GM23338 (cell line): ENCODE measurements around the gene MYO18A. TPM values are rescaled to one million over a fixed set of nuclear protein-coding genes. Genes with fewer than 3 reads are reported as not detected.

ENCODE experiments used
- ATAC-seq: fragments of 200-7000 bp; cut with Tn5 transposase; 3 replicates; pipeline ENCODE4 v1.9.1; 2020
- DNase-seq: peaks from one replicate; pipeline ENCODE4 v3.0.0-alpha.2; 2015; ENCODE audit warnings: low spot score
- H2AFZ ChIP-seq: fragments of 200-600 bp; sonication (generic); 2 replicates; pipeline ENCODE4 v1.8.0; 2016; ENCODE audit warnings: antibody characterized with exemption, mild to moderate bottlenecking, moderate library complexity
- H3F3A ChIP-seq: fragments of 200-600 bp; sonication (generic); replicated peaks from 2 replicates; pipeline ENCODE4 v1.8.0; 2017; ENCODE audit warnings: antibody characterized with exemption, mixed run types, low read depth
- H3K27ac ChIP-seq: fragments of 200-600 bp; sonication (generic); 2 replicates; pipeline ENCODE4 v1.6.1; 2016; ENCODE audit warnings: low read depth
- H3K27me3 ChIP-seq: fragments of 200-600 bp; sonication (generic); 2 replicates; pipeline ENCODE4 v1.8.0; 2016; ENCODE audit warnings: mild to moderate bottlenecking, mixed run types, moderate library complexity; ENCODE audit not compliant: insufficient read depth
- H3K36me3 ChIP-seq: fragments of 200-600 bp; sonication (generic); 2 replicates; pipeline ENCODE4 v1.8.0; 2016; ENCODE audit warnings: mild to moderate bottlenecking; ENCODE audit not compliant: insufficient read depth
- H3K4me1 ChIP-seq: fragments of 200-600 bp; sonication (generic); 2 replicates; pipeline ENCODE4 v1.8.0; 2016; ENCODE audit warnings: mild to moderate bottlenecking, moderate library complexity; ENCODE audit not compliant: insufficient read depth
- H3K4me2 ChIP-seq: fragments of 200-600 bp; sonication (generic); 2 replicates; pipeline ENCODE4 v1.7.1; 2017; ENCODE audit warnings: mixed run types
- H3K4me3 ChIP-seq: fragments of 200-600 bp; sonication (generic); 2 replicates; pipeline ENCODE4 v1.6.1; 2016; ENCODE audit warnings: mixed run types
- H3K79me2 ChIP-seq: fragments of 200-600 bp; sonication (generic); replicated peaks from 2 replicates; pipeline ENCODE4 v1.8.0; 2017; ENCODE audit warnings: mild to moderate bottlenecking; ENCODE audit not compliant: insufficient read depth
- H3K9me2 ChIP-seq: fragments of 200-600 bp; sonication (generic); 2 replicates; pipeline ENCODE4 v1.8.0; 2017; ENCODE audit not compliant: insufficient read depth
- H4K20me1 ChIP-seq: fragments of 200-600 bp; sonication (generic); replicated peaks from 2 replicates; pipeline ENCODE4 v1.8.0; 2017; ENCODE audit warnings: mild to moderate bottlenecking; ENCODE audit not compliant: insufficient read depth
- H3K27ac Mint-ChIP-seq: 2 replicates; pipeline ENCODE4 v1.8.0; 2020; ENCODE audit warnings: inconsistent platforms, mild to moderate bottlenecking, moderate library complexity, mixed read lengths
- H3K27me3 Mint-ChIP-seq: 3 replicates; pipeline ENCODE4 v1.8.0; 2022; ENCODE audit warnings: low read depth, mild to moderate bottlenecking, moderate library complexity, mixed read lengths, inconsistent platforms; ENCODE audit not compliant: insufficient read depth, poor library complexity
- H3K36me3 Mint-ChIP-seq: 3 replicates; pipeline ENCODE4 v1.8.0; 2021; ENCODE audit warnings: low read depth, mild to moderate bottlenecking, inconsistent platforms, moderate library complexity, mixed read lengths
- H3K4me1 Mint-ChIP-seq: 3 replicates; pipeline ENCODE4 v1.8.0; 2020; ENCODE audit warnings: mild to moderate bottlenecking, inconsistent platforms, mixed read lengths
- H3K4me3 Mint-ChIP-seq: 3 replicates; pipeline ENCODE4 v1.8.0; 2021; ENCODE audit warnings: moderate library complexity, mild to moderate bottlenecking, inconsistent platforms, mixed read lengths
- H3K9me3 Mint-ChIP-seq: 3 replicates; pipeline ENCODE4 v1.8.0; 2020; ENCODE audit warnings: moderate library complexity, mild to moderate bottlenecking, inconsistent platforms, mixed read lengths
- CTCF ChIP-seq, 2 experiments: fragments of 200-600 bp in 1 of 2; sonication (generic) in 1 of 2; conservative IDR thresholded peaks; 2 replicates each; pipeline versions ENCODE4 v1.5.1 to v1.6.1; 2016 to 2017; ENCODE audit warnings: antibody characterized with exemption in 2 of 2, low read depth in 2 of 2, mild to moderate bottlenecking in 2 of 2, moderate library complexity in 1 of 2
- ETS1 ChIP-seq: IDR thresholded peaks from 2 replicates; pipeline ENCODE4 v1.6.1; 2016; ENCODE audit warnings: antibody characterized with exemption
- EZH2 ChIP-seq: fragments of 200-600 bp; sonication (generic); IDR thresholded peaks from one replicate; pipeline ENCODE4 v1.8.0; 2017; ENCODE audit warnings: antibody characterized with exemption, mild to moderate bottlenecking, low read depth; ENCODE audit not compliant: unreplicated experiment
- EZH2phosphoT487 ChIP-seq: fragments of 200-600 bp; sonication (generic); IDR thresholded peaks from one replicate; pipeline ENCODE4 v1.8.1; 2018; ENCODE audit warnings: antibody characterized with exemption; ENCODE audit not compliant: unreplicated experiment
- POLR2AphosphoS5 ChIP-seq: IDR thresholded peaks from 2 replicates; pipeline ENCODE4 v1.6.1; 2016; ENCODE audit warnings: antibody characterized with exemption, low read depth
- STAT1 ChIP-seq: IDR thresholded peaks from one replicate; pipeline ENCODE4 v1.6.1; 2016; ENCODE audit warnings: antibody characterized with exemption; ENCODE audit not compliant: unreplicated experiment
- ZNF331 ChIP-seq: fragments of 250-450 bp; sonication (Bioruptor Pico); IDR thresholded peaks from 2 replicates; pipeline ENCODE4 v1.5.0; 2020; ENCODE audit warnings: low read depth, mild to moderate bottlenecking, moderate library complexity
- ZNF462 ChIP-seq: fragments of 250-450 bp; sonication (Bioruptor Pico); IDR thresholded peaks from 2 replicates; pipeline ENCODE4 v1.5.0; 2020; ENCODE audit warnings: mild to moderate bottlenecking, moderate library complexity
- polyA plus RNA-seq: library from polyadenylated mRNA; unstranded; fragments of >200 nt; fragmentation: Nextera tagmentation; extraction: Ambion mirVana; gene quantifications from 2 replicates; pipeline ENCODE4 v1.2.1, GENCODE V29; 2016
- total RNA-seq: library from RNA; depleted of rRNA; stranded (reverse); fragments of >200 nt; shearing (Covaris generic); gene quantifications from 2 replicates; pipeline ENCODE4 v1.2.3, GENCODE V29; 2014

Gene MYO18A
- total and polyA plus RNA-seq, 2 experiments from 2014 or later, result 18.3 to 37.5 TPM

- TF ChIP-seq CTCF (conservative IDR thresholded peaks at IDR 0.05; ENCODE audit: low read depth in 2 of 2) (no peak), ZNF331 (no peak), ETS1 (no peak), EZH2phosphoT487 (no peak)
Measured at GRCh38 chr17:29151567-29151966, 28.6 kb downstream of the MYO18A start (continued).

- Histone ChIP-seq H4K20me1 (peaks cover under 1% of the 10 kb centered on the region; the same call in 1 of the 2 replicates), H3K9me2 (no peaks in the 10 kb centered on the region), H3K79me2 (peaks cover 4% of the 10 kb centered on the region; the same call in 1 of the 2 replicates), H3F3A (peaks cover 5% of the 10 kb centered on the region), H3K4me1 (peaks cover 19% of the 10 kb centered on the region), H3K27me3 (no peaks in the 10 kb centered on the region), H3K4me3 (no peak overlapping the region), H3K36me3 (no peaks in the 10 kb centered on the region), H3K4me2 (no peak overlapping the region), H2AFZ (no peak overlapping the region), H3K27ac (peak overlapping the region; percentile 24; the same call in 1 of the 2 replicates)
- H3K4me3 Mint-ChIP-seq, result no peak overlapping the region
- ATAC-seq (no peak), DNase-seq (no peak)
- H3K4me1 Mint-ChIP-seq, result peaks cover 48% of the 10 kb centered on the region
- H3K27ac Mint-ChIP-seq, result no peak overlapping the region
- peaks cover 6% of the 10 kb centered on the region for H3K27me3 Mint-ChIP-seq
- H3K9me3 Mint-ChIP-seq, result no peaks in the 10 kb centered on the region
- no peaks in the 10 kb centered on the region; the same call in 2 of the 3 replicates for H3K36me3 Mint-ChIP-seq
- TF ChIP-seq POLR2AphosphoS5 (no peak), ZNF462 (CRISPR knock-in tag) (no peak), EZH2 (no peak), STAT1 (no peak), CTCF (conservative IDR thresholded peaks at IDR 0.05; ENCODE audit: low read depth in 2 of 2) (no peak), ZNF331 (no peak), EZH2phosphoT487 (no peak), ETS1 (no peak)
Measured at GRCh38 chr17:29150161-29150560, 30.0 kb downstream of the MYO18A start.
